UCSD-AML1 (cell line): ENCODE measurements around the gene PRKCH.

ENCODE experiments used
- DNase-seq: peaks from one replicate; lab custom pipeline; 2025; ENCODE audit not compliant: unreplicated experiment; lab: John Stamatoyannopoulos, UW

The PRKCH gene

GRCh38 chr14:61321385-61322010, at the start of gene PRKCH:
Gene PRKCH, plus strand, starts transcription at chr14:61321579. Its CDS starts 523 bp downstream, at chr14:61322102.
- DNase-seq, result peak; percentile 85

- no peak for DNase-seq
Observed at GRCh38 chr14:61277232-61277631, 44.1 kb upstream of the PRKCH start.

DNA sequence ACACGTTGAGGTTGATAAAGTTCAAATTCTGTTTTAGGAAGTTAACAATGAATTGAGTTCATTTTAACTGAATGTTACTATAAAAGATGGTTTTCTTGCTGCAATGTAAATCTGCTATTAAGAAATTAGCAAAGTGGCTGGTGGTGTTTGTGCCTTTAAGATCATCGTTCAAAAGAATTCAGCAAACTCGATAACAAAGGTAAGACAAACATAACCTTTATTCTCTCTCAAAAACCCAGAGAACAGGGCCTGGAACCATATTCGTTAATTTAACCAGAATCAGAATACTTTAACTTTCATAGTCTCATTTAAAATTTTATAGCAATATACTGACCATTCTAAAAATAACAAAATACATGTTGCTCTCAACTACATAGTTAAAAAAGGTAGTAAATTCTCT, 43.6 kb upstream of the PRKCH start:
- no peak for DNase-seq

GRCh38 chr14:61279082-61279481, 42.3 kb upstream of the PRKCH start:
- no peak for DNase-seq

- DNase-seq, result no peak
Observed at GRCh38 chr14:61280092-61280525, 41.3 kb upstream of the PRKCH start.

- no peak for DNase-seq
Observed at GRCh38 chr14:61280526-61281185, 40.7 kb upstream of the PRKCH start.

DNA sequence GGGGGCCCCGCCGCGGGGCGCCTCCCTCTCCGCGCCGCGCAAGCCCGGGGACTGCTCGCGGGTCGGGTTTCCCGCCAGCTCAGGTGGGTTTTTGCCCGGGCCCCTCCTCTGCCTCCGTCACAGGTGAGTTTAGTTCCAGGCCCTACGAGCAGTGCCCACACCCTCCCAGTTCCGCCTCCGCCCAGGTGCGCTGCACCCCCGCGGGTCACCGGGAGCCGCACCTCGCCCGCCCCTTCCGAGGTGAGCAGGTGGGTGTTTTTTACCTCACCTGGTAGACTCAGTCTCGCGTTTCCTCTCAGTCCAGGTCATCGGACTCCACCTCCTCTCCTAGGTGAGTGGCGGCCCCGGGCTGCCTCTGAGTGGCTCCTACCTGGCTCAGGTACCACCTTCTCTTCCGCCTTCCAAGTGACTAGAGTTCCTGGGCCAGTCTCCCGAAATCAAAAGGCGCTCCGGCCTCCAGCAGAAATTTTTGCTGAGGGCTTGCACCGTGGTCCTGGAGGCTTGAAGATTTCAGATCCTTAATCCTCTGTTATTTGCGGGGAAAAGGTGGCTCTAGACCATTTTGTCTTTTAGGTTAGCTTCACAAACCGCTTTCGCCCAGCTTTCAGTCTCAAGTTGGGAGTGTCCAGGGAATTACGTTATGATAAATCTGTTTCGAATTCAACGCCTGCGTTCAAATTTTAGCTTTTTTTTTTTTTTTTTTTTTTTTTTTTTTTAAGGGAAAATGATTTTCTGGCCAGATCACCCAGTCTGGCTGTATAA, 40.0 kb upstream of the PRKCH start, which contains the start of gene TMEM30B:
TMEM30B (minus strand) TSS at position 153 of the 762 bp plus-strand sequence. CDS start 191 bp downstream, outside the sequence.
- DNase-seq, result no peak

- DNase-seq, result no peak
Observed at GRCh38 chr14:61281948-61282275, 39.5 kb upstream of the PRKCH start.

GRCh38 chr14:61282746-61283145, 38.6 kb upstream of the PRKCH start:
- no peak for DNase-seq

- no peak for DNase-seq
Observed at GRCh38 chr14:61284001-61284400, 37.4 kb upstream of the PRKCH start.

DNA sequence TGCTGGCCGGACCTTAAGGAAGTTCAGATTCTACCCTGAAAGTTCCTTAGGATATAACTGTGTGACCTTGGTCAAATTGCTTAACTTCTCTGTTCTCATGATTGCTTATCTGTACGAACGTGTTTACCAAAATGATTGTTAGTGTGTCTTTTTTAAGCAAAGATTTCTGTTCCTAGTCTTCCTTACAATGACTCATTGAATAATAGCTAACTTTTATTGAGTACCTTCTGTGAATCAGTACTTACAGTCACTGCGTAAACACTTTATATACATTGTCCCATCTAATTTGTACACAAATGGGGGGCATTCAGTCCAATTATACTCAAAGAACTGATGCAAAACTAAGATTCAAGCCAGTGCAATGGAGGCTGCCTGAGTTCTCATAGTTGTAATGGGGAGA, 36.0 kb upstream of the PRKCH start:
- DNase-seq, result no peak

DNA sequence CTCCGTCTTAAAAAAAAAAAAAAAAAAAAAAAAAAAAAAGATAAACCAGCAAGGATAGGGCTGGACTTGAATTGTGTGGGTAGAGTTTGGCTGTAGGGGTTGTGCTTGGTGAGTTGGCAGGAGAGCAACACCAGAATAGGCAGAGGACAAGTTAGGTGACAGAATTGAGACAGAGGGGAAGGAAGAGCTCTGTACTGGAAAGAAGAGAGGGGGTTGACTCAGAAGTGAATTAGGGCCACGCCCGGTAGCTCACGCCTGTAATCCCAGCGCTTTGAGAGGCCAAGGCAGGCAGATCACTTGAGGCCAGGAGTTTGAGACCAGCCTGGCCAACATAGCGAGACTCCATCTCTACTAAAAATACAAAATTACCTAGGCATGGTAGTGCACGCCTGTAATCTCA, 34.2 kb upstream of the PRKCH start:
- no peak for DNase-seq

DNA sequence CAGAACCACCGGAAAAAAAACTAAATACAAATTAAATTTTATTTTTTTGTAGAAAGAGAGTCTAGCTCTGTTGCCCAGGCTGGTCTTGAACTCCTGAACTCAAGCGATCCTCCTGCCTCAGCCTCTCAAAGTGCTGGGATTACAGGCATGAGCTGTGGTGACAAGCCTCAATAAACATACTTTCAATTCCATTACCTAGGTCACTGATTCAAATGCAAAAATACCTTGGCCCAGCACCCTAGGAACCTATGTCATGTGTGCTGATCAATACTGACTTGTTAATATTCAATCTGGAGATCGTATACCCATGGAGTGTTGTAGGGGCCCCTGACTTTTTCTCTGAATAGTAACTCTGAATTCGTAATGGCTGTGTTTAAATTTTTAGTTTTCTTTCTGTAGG, 33.2 kb upstream of the PRKCH start:
- DNase-seq, result no peak

- no peak for DNase-seq
Observed at GRCh38 chr14:61288720-61289119, 32.7 kb upstream of the PRKCH start.

DNA sequence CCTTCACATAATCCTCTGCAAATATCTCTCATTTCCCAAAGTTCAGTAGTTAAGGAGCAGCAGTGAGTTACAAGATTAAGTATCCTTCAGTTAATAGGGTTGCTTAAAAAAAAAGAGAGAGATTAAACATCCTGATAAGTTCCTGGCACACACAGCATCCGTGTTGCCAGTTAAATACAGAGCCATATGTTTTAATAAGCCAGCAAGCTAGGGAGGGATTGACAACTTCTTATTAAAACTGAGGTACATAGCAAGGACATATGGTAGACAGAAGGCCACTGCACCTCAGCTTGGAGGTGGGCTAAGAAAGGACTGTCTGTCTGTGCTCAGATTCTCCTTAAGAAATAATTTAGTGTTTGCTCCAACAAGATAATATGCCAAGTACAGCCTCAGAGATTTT, 30.7 kb upstream of the PRKCH start:
- no peak for DNase-seq

DNA sequence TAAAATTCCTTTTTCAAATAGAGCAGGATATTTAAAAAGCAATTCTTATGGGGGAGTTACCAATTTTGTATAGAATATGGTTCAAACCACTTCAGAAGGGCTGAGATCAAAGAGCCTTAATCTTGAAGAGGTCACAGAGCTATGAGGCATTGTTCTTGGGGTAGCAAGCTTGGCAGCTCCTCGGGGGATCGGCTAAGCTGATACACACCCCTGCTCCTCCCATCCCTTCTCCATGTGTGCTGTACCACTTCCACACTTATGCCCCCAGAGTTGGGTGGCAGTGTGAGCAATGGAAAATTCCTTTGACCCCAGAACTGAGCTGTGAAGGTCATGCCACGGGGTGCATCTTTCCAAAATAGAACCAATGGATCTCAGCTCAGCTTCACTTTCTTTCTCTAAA, 25.2 kb upstream of the PRKCH start:
- no peak for DNase-seq

DNA sequence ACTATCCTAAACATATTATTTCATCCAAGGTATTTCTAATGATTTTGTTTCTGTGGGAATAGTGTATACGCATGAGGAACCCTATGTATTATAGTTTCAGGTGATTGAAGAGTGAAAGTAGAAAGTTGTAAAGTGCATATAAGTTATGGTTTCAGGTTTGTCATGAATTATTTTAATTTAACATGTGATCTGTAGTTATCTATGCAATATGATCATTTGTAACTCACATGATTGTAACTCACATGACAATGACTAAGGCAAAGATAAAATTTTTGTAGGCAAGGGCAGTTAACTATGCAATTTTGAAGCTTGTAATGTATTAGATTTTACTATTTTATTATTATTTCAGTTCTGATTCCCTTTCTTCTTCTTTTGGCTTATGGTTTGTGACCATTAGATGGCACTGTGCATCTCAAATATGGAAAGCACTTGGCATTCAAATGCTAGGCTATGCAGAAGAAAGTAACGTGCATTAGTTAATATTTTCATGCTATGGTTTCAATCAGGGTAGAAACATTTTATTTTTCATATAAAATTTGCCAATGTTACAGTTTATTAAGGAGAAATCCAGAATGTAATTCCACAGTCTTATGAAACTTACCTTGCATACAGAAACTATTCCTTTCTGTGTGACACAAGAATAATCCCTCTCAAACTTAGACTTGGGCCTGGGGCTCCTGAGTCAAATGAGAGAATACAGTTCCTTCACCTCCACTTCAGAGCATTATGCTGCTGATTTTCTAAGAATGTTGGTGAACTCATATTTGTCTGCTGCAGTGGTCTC, 24.5 kb upstream of the PRKCH start:
- DNase-seq, result no peak

DNA sequence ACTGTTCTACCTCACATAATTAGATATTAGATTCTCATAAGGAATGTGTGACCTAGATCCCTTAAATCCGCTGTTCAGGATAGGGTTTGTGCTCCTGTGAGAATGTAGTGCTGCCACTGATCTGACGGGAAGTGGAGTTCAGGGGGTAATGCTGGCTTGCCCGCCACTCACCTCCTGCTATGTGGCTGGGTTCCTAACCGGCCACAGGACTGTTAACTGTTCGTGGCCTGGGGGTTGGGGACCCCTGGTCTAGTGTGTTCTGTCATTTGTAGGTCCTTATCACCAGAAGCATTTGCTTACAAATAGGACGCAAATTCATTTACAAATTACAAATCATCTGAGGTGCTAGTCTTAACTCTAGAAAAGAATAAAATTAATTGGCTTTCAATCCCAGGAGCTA, 23.8 kb upstream of the PRKCH start:
- no peak for DNase-seq

GRCh38 chr14:61298824-61299223, 22.6 kb upstream of the PRKCH start:
- DNase-seq, result no peak

DNA sequence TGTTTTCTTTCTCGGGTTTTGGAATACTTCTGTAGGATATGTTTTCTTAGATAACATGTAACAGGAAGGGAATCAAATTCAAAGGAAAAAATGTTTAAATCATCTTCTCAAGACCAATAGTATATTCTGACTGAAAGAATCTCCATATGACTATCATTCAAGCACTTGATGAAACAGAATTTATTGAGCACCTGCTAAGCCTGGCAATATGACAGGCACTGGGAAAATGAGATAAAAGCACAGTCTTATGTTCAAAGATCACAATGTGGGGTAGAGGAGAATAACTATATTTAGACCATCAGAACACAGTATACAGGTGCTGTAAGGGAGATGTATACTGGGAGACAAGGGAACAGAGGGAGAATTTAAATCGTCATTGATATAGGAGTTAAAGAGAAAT, 21.2 kb upstream of the PRKCH start:
- DNase-seq, result no peak

DNA sequence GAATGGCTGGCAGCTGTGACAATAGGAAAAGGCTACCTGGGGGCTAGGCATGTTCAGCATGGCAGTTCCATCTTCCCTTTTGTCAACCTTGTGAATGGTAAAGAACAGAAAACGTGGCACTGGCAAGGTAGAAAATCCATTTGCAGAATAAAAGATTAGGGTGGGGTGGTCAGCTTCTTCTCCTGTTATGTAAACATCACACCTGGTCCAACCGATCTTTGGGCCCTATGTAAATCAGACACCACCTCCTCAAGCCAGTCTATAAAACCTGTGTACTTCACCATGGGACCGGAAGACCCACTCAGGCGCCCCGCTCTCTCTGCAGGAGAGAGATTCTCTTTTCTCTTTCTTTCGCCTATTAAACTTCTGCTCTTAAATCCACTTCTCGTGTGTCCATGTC, 20.6 kb upstream of the PRKCH start:
- DNase-seq, result no peak
